DND-41 (cell line): ENCODE measurements around the gene GABARAP.

Experiments
- ATAC-seq: fragments of 200-7000 bp; cut with Tn5 transposase; 3 replicates; pipeline ENCODE4 v1.9.1; 2021; ENCODE audit warnings: low read depth; ENCODE audit not compliant: insufficient read depth
- DNase-seq: peaks from one replicate; pipeline ENCODE4 v3.0.0-alpha.2; 2020
- H2AFZ ChIP-seq: 2 replicates; pipeline ENCODE4 v1.6.0; 2012; ENCODE audit warnings: low read depth, low read length
- H3K27ac ChIP-seq: 2 replicates; pipeline ENCODE4 v1.5.1; 2012; ENCODE audit warnings: low read length, inconsistent platforms
- H3K27me3 ChIP-seq: fragments of 200-600 bp; sonication (generic); 2 replicates; pipeline ENCODE4 v1.6.0; 2012; ENCODE audit warnings: low read length, mild to moderate bottlenecking, inconsistent platforms; ENCODE audit not compliant: insufficient read depth, poor library complexity
- H3K36me3 ChIP-seq: 2 replicates; pipeline ENCODE4 v1.5.1; 2012; ENCODE audit warnings: low read length, inconsistent platforms; ENCODE audit not compliant: insufficient read depth
- H3K4me1 ChIP-seq: 2 replicates; pipeline ENCODE4 v1.5.1; 2012; ENCODE audit warnings: mild to moderate bottlenecking, low read length; ENCODE audit not compliant: insufficient read depth
- H3K4me2 ChIP-seq: 2 replicates; pipeline ENCODE4 v1.6.0; 2012; ENCODE audit warnings: mild to moderate bottlenecking, moderate library complexity, low read length, inconsistent platforms; ENCODE audit not compliant: insufficient read depth
- H3K4me3 ChIP-seq, 2 experiments: fragments of 200-600 bp in 1 of 2; shearing (Covaris generic) in 1 of 2; 2 replicates each; pipeline ENCODE4 v1.5.1; 2012 to 2016; ENCODE audit warnings: inconsistent platforms in 2 of 2, low read length in 2 of 2, mild to moderate bottlenecking in 2 of 2, low read depth in 1 of 2, moderate library complexity in 1 of 2
- H3K79me2 ChIP-seq: 2 replicates; pipeline ENCODE4 v1.6.0; 2012; ENCODE audit warnings: low read length, inconsistent platforms; ENCODE audit not compliant: insufficient read depth
- H3K9ac ChIP-seq: 2 replicates; pipeline ENCODE4 v1.6.0; 2012; ENCODE audit warnings: low read depth, mild to moderate bottlenecking, inconsistent platforms, low read length, moderate library complexity
- H3K9me3 ChIP-seq: 2 replicates; pipeline ENCODE4 v1.5.1; 2012; ENCODE audit warnings: low read length, moderate library complexity, mild to moderate bottlenecking, inconsistent platforms; ENCODE audit not compliant: insufficient read depth, severe bottlenecking
- H4K20me1 ChIP-seq: 2 replicates; pipeline ENCODE4 v1.6.0; 2012; ENCODE audit warnings: low read length; ENCODE audit not compliant: insufficient read depth
- CTCF ChIP-seq: IDR thresholded peaks from 2 replicates; pipeline ENCODE4 v1.5.1; 2012; ENCODE audit warnings: borderline replicate concordance, low read length, moderate library complexity, mild to moderate bottlenecking; ENCODE audit not compliant: poor library complexity, severe bottlenecking; ENCODE audit errors: extremely low read depth
- EZH2 ChIP-seq: IDR thresholded peaks from 3 replicates; pipeline ENCODE4 v1.6.1; 2012; ENCODE audit warnings: borderline replicate concordance, low read depth, mild to moderate bottlenecking, moderate library complexity, low read length, inconsistent platforms; ENCODE audit not compliant: severe bottlenecking

Gene GABARAP

GRCh38 chr17:7208027-7208571, 34.1 kb downstream of the GABARAP start:
- Histone ChIP-seq H3K36me3 (peaks cover 8% of the 10 kb centered on the region), H3K9ac (no peak overlapping the region), H3K79me2 (peaks cover 8% of the 10 kb centered on the region), H3K4me3 (no peak overlapping the region), H3K9me3 (no peaks in the 10 kb centered on the region), H3K27me3 (no peaks in the 10 kb centered on the region), H3K4me2 (no peak overlapping the region), H2AFZ (no peak overlapping the region), H4K20me1 (no peaks in the 10 kb centered on the region), H3K27ac (no peak overlapping the region), H3K4me1 (peaks cover 19% of the 10 kb centered on the region)
- TF ChIP-seq CTCF, result no peak
- no peak for TF ChIP-seq EZH2
- ATAC-seq (no peak), DNase-seq (no peak)

- no peak for TF ChIP-seq CTCF
- TF ChIP-seq EZH2, result no peak
- no peak overlapping the region for H3K4me3 ChIP-seq
- DNase-seq (no peak), ATAC-seq (no peak)
- H3K9ac ChIP-seq, result no peak overlapping the region
- H4K20me1 ChIP-seq, result no peaks in the 10 kb centered on the region
- H3K36me3 ChIP-seq, result peaks cover 15% of the 10 kb centered on the region
- peaks cover 7% of the 10 kb centered on the region for H3K79me2 ChIP-seq
- no peak overlapping the region for H3K4me2 ChIP-seq
- no peaks in the 10 kb centered on the region for H3K9me3 ChIP-seq
- no peak overlapping the region for H2AFZ ChIP-seq
- H3K4me1 ChIP-seq, result peaks cover 19% of the 10 kb centered on the region
- H3K27me3 ChIP-seq, result no peaks in the 10 kb centered on the region
- no peak overlapping the region for H3K27ac ChIP-seq
Measured at GRCh38 chr17:7207120-7208001, 34.9 kb downstream of the GABARAP start.

GRCh38 chr17:7205561-7205960, 36.7 kb downstream of the GABARAP start:
- H3K4me1 ChIP-seq, result peaks cover 19% of the 10 kb centered on the region
- ATAC-seq, result no peak
- no peaks in the 10 kb centered on the region for H3K27me3 ChIP-seq
- H3K36me3 ChIP-seq, result peaks cover 15% of the 10 kb centered on the region
- TF ChIP-seq EZH2 (no peak), CTCF (no peak)
- no peaks in the 10 kb centered on the region for H4K20me1 ChIP-seq
- DNase-seq, result no peak
- peak overlapping the region; percentile 42; the same call in 1 of the 2 replicates for H3K27ac ChIP-seq
- peak overlapping the region in 1 of 2 experiments; percentile 52; a peak in 2 of 4 replicates for H3K4me3 ChIP-seq
- H3K79me2 ChIP-seq, result no peaks in the 10 kb centered on the region
- H2AFZ ChIP-seq, result peak overlapping the region; percentile 70; the same call in 1 of the 2 replicates
- peak overlapping the region; percentile 65 for H3K4me2 ChIP-seq
- H3K9ac ChIP-seq, result peak overlapping the region; percentile 25; the same call in 1 of the 2 replicates
- no peaks in the 10 kb centered on the region for H3K9me3 ChIP-seq
